ENCODE results near the gene MANBA.
"Not testable (repeated sequence)": the region's sequence is repeated elsewhere in the genome, so short reads cannot be mapped to it uniquely, and the experiment has no call there.

The MANBA gene

GRCh38 chr4:102730968-102731533, 29.7 kb downstream of the MANBA start:
- in situ Hi-C loops (cut with HindIII; ENCODE audit: low sequenced_read_pairs), result no loop called here
- TF ChIP-seq, protein P1, sequence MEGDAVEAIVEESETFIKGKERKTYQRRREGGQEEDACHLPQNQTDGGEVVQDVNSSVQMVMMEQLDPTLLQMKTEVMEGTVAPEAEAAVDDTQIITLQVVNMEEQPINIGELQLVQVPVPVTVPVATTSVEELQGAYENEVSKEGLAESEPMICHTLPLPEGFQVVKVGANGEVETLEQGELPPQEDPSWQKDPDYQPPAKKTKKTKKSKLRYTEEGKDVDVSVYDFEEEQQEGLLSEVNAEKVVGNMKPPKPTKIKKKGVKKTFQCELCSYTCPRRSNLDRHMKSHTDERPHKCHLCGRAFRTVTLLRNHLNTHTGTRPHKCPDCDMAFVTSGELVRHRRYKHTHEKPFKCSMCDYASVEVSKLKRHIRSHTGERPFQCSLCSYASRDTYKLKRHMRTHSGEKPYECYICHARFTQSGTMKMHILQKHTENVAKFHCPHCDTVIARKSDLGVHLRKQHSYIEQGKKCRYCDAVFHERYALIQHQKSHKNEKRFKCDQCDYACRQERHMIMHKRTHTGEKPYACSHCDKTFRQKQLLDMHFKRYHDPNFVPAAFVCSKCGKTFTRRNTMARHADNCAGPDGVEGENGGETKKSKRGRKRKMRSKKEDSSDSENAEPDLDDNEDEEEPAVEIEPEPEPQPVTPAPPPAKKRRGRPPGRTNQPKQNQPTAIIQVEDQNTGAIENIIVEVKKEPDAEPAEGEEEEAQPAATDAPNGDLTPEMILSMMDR (IDR thresholded peaks at IDR 0.05; ENCODE audit: low read depth, low read length, missing control alignments), result peak; percentile 17
- DNase-seq (ENCODE audit: low read depth), result no peak
- no peak overlapping the region for H3K4me3 ChIP-seq (ENCODE audit: low read depth, low read length)

DNA sequence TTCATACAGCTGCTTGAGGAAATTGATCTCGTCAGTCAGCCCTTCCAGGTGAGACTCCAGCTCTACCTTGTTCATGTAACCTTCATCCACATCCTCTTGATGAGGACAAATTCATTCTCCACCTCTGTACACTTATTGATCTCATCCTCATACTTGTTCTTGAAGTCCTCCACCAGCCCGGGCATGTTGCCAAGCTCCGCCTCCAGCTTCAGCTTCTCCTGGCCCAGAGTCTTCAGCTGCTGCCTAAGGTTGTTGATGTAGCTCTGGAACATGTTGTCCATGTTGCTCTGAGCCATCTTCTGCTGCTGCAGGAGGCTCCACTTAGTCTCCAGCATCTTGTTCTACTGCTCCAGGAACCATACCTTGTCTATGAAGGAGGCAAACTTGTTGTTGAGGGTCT, 31.3 kb downstream of the MANBA start:
- H3K4me3 ChIP-seq (ENCODE audit: low read depth, low read length); in situ Hi-C loops (cut with HindIII; ENCODE audit: low sequenced_read_pairs); DNase-seq (ENCODE audit: low read depth): not testable (repeated sequence)

DNA sequence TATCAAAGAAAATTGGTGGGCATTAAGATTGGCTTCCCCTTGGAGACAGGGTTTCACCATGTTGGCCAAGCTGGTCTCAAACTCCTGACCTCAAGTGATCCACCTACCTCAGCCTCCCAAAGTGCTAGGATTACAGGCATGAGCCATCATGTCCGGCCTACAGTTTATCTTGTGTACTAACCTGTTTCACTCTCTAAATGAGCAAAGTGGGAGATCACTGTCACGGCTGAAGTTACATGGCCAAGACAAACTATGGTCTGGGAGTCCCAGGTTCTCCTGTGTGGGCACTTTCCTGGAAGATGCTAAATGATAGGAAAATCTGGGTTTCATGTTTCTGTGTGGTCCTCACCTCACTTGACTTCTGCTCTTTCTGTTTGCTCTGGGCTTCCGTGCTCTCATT, 33.8 kb downstream of the MANBA start:
- in situ Hi-C loops (cut with HindIII; ENCODE audit: low sequenced_read_pairs); DNase-seq (ENCODE audit: low read depth); H3K4me3 ChIP-seq (ENCODE audit: low read depth, low read length): not testable (repeated sequence)

DNA sequence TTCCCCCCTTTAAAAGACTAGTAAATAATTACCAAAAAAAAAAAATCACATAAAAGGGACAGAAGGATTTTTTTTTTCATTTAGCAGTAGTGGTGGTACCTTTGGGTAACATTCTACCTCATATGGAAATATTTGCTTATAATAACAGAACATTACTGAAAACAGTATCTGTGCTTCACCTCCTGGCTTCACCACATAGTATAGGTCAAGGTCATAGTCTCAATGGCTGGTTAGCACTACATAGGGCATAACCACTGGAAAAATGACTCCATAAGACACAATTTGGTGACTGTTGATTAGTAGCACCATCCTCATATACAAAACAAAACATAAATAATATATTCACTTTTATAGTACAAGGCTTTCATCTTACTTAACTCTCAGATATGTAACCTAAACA, 34.7 kb downstream of the MANBA start:
- no peak for DNase-seq (ENCODE audit: low read depth)
- TF ChIP-seq, protein P1 (IDR thresholded peaks at IDR 0.05; ENCODE audit: low read depth, low read length, missing control alignments), result no peak
- H3K4me3 ChIP-seq (ENCODE audit: low read depth, low read length), result no peak overlapping the region
- in situ Hi-C loops (cut with HindIII; ENCODE audit: low sequenced_read_pairs), result no loop called here

GRCh38 chr4:102725229-102725628, 35.5 kb downstream of the MANBA start:
- TF ChIP-seq, protein P1 (IDR thresholded peaks at IDR 0.05; ENCODE audit: low read depth, low read length, missing control alignments), result no peak
- no peak for DNase-seq (ENCODE audit: low read depth)
- in situ Hi-C loops (cut with HindIII; ENCODE audit: low sequenced_read_pairs), result no loop called here
- H3K4me3 ChIP-seq (ENCODE audit: low read depth, low read length), result no peak overlapping the region

DNA sequence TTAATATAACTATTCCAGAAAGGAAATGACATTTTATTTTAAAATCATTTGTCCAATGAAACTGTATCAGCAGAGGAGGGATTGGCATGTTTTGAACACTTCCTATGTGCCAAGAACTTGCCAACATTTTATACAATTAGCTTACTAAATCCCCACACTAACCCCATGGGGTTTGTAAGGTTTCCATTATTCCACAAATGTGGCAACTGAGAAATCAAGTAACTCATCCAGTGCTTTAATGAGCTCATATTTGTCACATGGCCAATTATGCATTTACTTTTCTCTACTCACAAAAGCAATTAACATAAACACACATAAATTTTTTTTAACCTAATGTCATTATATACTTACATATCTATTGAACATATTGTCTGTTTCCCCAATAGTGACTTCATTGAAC, 37.3 kb downstream of the MANBA start:
- no peak for DNase-seq (ENCODE audit: low read depth)
- TF ChIP-seq, protein P1 (IDR thresholded peaks at IDR 0.05; ENCODE audit: low read depth, low read length, missing control alignments), result no peak
- no peak overlapping the region for H3K4me3 ChIP-seq (ENCODE audit: low read depth, low read length)
- in situ Hi-C loops (cut with HindIII; ENCODE audit: low sequenced_read_pairs), result no loop called here

DNA sequence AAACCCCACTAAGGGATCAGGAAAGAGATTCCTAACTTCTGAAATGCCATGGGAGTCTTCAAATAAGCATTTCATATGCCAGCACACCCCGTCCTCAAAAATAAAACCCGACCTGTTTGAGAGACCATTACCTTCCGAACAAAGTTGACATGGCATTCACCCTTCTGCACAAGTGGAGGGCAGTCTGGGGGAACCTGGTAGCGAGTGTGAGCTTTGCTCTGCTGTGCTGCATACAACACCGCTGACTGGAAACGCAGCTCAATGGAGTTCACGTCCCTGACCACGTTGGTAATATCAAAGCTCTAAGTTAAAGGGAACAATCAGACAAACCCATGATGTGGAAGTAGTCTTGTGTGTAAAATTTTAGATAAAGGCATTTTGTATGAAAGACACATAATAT, 38.0 kb downstream of the MANBA start:
- in situ Hi-C loops (cut with HindIII; ENCODE audit: low sequenced_read_pairs), result no loop called here
- no peak for DNase-seq (ENCODE audit: low read depth)
- H3K4me3 ChIP-seq (ENCODE audit: low read depth, low read length), result no peak overlapping the region
- TF ChIP-seq, protein P1 (IDR thresholded peaks at IDR 0.05; ENCODE audit: low read depth, low read length, missing control alignments), result no peak

GRCh38 chr4:102718833-102719575, 41.8 kb downstream of the MANBA start:
- in situ Hi-C loops (cut with HindIII; ENCODE audit: low sequenced_read_pairs); H3K4me3 ChIP-seq (ENCODE audit: low read depth, low read length); DNase-seq (ENCODE audit: low read depth): not testable (repeated sequence)
